ENCODE results near the gene EEF1G.

DNA sequence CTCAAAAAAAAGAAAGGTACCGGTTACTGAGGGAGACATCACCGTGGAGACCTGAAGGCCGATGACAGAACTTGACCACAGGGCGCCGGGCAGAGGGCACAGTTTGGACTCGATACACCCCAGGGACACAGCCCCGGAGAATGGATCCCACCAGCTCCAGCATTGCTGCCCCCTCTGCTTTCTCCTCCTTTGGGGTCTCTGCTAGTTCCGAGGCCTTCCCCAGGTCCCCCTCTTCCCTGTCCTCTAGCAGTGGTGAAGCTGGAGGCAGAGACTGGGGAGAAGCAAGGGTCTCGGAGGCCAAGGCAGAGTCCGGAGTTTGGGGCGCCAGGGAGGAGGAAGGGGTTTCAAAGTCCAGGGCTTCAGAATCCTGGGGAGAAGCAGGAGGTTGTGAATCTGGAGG lies 4.8 kb upstream of the EEF1G start:
- no peak for TF ChIP-seq ARNT (IDR thresholded peaks at IDR 0.05)
- no peak for TF ChIP-seq L3MBTL2 (conservative IDR thresholded peaks at IDR 0.05)
- no peak for TF ChIP-seq ELF4 (IDR thresholded peaks at IDR 0.05)
- no peak for TF ChIP-seq SUZ12 (IDR thresholded peaks at IDR 0.05)
- TF ChIP-seq FOXM1 (IDR thresholded peaks at IDR 0.05; ENCODE audit: borderline replicate concordance): no peak
- no peak for TF ChIP-seq BHLHE40 (IDR thresholded peaks at IDR 0.05; ENCODE audit: borderline replicate concordance)
- no peak for TF ChIP-seq ZNF384 (IDR thresholded peaks at IDR 0.05)
- no peak for TF ChIP-seq SP1 (IDR thresholded peaks at IDR 0.05)
